GM13977 (cell line): ENCODE results near the gene PLD1.
"Not testable (repeated sequence)": the region's sequence is repeated elsewhere in the genome, so short reads cannot be mapped to it uniquely, and the experiment has no call there.

Experiments
- DNase-seq: peaks from one replicate; pipeline ENCODE4 v3.0.0; 2012; ENCODE audit warnings: low spot score
- in situ Hi-C: fragments of 300-500 bp; cut with MboI; formaldehyde crosslinking; loops from one replicate; pipeline ENCODE4 v1.12.0; 2022; ENCODE audit warnings: low sequenced_read_pairs, low pct_unique_long_range_greater_than_20kb, mixed read lengths, inconsistent platforms; ENCODE audit not compliant: unreplicated experiment
- TF ChIP-seq, protein P1 (sequence below): IDR thresholded peaks from 2 replicates; pipeline ENCODE4 v1.5.1; 2012; ENCODE audit warnings: mild to moderate bottlenecking, control low read depth; ENCODE audit not compliant: insufficient read depth; ENCODE audit errors: extremely low read depth, missing control alignments

Gene PLD1

DNA sequence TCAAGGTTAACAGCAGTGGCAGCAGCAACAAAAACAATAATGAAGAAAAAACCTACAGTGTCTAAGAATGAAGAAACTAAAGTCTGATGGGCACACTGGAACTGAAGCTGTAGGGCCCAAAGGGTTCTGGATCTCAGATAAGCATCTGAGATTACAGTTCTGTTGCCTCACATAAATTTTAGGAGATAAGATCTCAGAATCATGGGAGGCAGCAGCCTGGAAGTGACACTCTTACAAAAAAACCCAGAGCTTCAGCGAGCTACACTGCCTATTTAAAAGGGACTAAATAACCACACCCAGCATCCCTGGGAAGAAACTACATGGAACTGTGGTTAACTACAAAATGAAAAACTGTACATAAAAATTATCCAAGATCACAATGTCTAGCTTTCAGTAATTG, 61.2 kb downstream of the PLD1 start:
- DNase-seq, result no peak
- TF ChIP-seq, protein P1, sequence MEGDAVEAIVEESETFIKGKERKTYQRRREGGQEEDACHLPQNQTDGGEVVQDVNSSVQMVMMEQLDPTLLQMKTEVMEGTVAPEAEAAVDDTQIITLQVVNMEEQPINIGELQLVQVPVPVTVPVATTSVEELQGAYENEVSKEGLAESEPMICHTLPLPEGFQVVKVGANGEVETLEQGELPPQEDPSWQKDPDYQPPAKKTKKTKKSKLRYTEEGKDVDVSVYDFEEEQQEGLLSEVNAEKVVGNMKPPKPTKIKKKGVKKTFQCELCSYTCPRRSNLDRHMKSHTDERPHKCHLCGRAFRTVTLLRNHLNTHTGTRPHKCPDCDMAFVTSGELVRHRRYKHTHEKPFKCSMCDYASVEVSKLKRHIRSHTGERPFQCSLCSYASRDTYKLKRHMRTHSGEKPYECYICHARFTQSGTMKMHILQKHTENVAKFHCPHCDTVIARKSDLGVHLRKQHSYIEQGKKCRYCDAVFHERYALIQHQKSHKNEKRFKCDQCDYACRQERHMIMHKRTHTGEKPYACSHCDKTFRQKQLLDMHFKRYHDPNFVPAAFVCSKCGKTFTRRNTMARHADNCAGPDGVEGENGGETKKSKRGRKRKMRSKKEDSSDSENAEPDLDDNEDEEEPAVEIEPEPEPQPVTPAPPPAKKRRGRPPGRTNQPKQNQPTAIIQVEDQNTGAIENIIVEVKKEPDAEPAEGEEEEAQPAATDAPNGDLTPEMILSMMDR, result no peak
- in situ Hi-C loops, result no loop called here

- DNase-seq, result no peak
- TF ChIP-seq, protein P1, result no peak
Measured at GRCh38 chr3:171748064-171748924, 62.0 kb downstream of the PLD1 start.

GRCh38 chr3:171747223-171747920, 62.9 kb downstream of the PLD1 start:
- in situ Hi-C loops, result no loop called here
- DNase-seq, result no peak
- TF ChIP-seq, protein P1, result no peak

More at GRCh38 chr3:171748064-171748924, 62.0 kb downstream of the PLD1 start:
- in situ Hi-C loops, result no loop called here

GRCh38 chr3:171746320-171747222, 63.7 kb downstream of the PLD1 start:
- in situ Hi-C loops, DNase-seq: not testable (repeated sequence)

DNA sequence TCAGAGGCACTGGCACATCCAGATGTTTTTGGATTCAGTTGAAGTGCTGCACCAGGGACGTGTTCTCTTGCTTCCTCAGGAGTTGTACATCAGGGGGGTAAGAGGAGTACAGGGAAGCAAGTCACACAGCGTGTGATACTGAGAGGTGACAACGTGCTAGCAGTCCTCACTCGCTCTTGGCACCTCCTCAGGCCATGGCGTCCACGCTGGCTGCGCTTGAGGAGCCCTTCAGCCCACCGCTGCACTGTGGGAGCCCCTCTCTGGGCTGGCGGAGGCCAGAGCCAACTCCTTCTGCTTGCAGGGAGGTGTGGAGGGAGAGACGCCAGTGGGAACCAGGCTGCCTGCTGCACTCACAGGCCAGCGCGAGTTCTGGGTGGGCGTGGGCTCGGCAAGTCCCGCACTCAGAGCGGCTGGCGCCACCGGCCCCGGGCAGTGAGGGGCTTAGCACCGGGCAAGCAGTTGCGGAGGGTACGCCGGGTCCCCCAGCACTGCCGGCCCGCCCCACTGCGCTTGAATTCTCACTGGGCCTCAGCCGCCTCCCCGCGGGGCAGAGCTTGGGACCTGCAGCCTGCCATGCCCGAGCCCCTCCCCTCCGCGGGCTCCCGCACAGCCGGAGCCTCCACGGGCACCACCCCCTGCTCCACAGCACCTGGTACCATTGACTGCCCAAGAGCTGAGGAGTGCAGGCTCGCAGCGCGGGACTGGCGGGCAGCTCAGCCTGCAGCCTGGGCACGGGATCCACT, 64.5 kb downstream of the PLD1 start:
- in situ Hi-C loops, result no loop called here
- TF ChIP-seq, protein P1, result no peak
- no peak for DNase-seq

- in situ Hi-C loops, result no loop called here
- TF ChIP-seq, protein P1, result no peak
- DNase-seq, result no peak
Measured at GRCh38 chr3:171744158-171744741, 66.0 kb downstream of the PLD1 start.
